ENCODE results near the gene CTDP1.

The CTDP1 gene

DNA sequence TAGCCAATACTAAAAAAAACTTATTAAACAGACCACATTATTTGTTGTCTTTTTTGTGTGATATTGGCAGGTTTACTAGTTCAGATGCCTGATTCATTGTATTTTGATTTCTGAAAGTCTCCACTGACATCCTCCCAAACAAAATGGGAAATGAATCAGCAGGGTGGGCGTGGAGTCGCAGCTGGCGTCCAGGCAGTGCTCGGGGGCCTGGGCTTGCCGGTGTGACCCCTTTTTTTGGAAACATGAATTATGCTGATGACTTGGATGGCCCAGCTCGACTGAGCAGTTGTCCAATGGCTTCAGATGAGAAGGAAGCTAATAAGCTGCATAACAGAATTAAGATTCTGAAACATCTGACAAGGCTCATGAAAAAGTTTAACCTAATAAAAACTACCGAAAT lies 116.4 kb downstream of the CTDP1 start:
- TF ChIP-seq SIN3A (IDR thresholded peaks at IDR 0.05; ENCODE audit: borderline replicate concordance, insufficient read depth, low read length) (no peak), POLR2AphosphoS5 (IDR thresholded peaks at IDR 0.05; ENCODE audit: low read depth, low read length) (no peak), FOXP2 (optimal IDR thresholded peaks at IDR 0.05; ENCODE audit: borderline replicate concordance, extremely low read depth, extremely low read length, insufficient read depth) (no peak), TAF1 (IDR thresholded peaks at IDR 0.05; ENCODE audit: borderline replicate concordance, insufficient read depth, low read length) (no peak)
- TF ChIP-seq, protein P1, sequence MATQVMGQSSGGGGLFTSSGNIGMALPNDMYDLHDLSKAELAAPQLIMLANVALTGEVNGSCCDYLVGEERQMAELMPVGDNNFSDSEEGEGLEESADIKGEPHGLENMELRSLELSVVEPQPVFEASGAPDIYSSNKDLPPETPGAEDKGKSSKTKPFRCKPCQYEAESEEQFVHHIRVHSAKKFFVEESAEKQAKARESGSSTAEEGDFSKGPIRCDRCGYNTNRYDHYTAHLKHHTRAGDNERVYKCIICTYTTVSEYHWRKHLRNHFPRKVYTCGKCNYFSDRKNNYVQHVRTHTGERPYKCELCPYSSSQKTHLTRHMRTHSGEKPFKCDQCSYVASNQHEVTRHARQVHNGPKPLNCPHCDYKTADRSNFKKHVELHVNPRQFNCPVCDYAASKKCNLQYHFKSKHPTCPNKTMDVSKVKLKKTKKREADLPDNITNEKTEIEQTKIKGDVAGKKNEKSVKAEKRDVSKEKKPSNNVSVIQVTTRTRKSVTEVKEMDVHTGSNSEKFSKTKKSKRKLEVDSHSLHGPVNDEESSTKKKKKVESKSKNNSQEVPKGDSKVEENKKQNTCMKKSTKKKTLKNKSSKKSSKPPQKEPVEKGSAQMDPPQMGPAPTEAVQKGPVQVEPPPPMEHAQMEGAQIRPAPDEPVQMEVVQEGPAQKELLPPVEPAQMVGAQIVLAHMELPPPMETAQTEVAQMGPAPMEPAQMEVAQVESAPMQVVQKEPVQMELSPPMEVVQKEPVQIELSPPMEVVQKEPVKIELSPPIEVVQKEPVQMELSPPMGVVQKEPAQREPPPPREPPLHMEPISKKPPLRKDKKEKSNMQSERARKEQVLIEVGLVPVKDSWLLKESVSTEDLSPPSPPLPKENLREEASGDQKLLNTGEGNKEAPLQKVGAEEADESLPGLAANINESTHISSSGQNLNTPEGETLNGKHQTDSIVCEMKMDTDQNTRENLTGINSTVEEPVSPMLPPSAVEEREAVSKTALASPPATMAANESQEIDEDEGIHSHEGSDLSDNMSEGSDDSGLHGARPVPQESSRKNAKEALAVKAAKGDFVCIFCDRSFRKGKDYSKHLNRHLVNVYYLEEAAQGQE (IDR thresholded peaks at IDR 0.05; ENCODE audit: insufficient read depth in 1 of 2, low read depth in 2 of 2, low read length in 2 of 2), result no peak

DNA sequence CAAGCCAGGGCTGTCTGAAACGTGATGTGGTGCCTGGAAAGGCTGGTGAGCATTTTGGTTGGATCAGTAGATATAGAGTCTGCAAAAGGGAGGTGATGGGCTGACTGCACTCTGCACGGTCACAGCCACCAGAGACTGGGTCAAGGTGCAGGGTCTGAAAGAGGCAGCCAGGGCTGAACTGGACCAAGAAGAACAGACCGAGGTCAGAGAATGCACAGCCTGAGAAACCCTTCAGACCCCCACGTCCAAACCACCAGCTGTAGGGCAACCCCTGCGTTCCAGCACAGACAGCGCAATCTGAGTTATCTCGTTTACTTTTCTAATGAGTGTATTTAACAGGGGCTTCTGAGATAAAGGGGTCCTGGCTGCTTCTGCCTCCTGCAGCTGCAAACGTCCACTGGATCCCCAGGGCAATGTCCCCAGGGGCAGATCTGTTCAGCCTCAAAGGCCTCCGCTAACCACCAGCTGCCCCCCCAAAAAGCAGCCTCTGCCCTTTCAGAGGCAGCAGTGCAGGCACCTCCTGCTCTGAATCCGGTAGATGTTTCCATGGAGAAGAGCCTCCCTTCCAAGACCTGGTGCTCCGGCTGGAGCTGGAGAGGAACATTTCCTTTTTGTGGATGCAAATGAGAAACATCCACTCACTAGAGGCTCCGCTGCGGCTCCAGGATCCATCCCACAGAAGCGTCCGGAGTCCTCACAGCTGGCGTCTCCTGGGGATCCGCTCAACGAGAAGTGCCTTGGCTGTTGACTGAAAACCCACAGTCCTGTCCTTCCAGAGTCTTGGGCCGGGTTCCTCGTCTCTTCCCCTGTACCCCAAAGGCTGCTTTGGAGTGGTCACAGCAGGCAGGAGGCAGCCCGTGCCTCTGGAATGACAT lies 117.2 kb downstream of the CTDP1 start:
- TF ChIP-seq TAF1 (IDR thresholded peaks at IDR 0.05; ENCODE audit: borderline replicate concordance, insufficient read depth, low read length) (no peak), POLR2AphosphoS5 (IDR thresholded peaks at IDR 0.05; ENCODE audit: low read depth, low read length) (no peak), FOXP2 (optimal IDR thresholded peaks at IDR 0.05; ENCODE audit: borderline replicate concordance, extremely low read depth, extremely low read length, insufficient read depth) (no peak), SIN3A (IDR thresholded peaks at IDR 0.05; ENCODE audit: borderline replicate concordance, insufficient read depth, low read length) (no peak)
- TF ChIP-seq, protein P1 (IDR thresholded peaks at IDR 0.05; ENCODE audit: insufficient read depth in 1 of 2, low read depth in 2 of 2, low read length in 2 of 2), result no peak

DNA sequence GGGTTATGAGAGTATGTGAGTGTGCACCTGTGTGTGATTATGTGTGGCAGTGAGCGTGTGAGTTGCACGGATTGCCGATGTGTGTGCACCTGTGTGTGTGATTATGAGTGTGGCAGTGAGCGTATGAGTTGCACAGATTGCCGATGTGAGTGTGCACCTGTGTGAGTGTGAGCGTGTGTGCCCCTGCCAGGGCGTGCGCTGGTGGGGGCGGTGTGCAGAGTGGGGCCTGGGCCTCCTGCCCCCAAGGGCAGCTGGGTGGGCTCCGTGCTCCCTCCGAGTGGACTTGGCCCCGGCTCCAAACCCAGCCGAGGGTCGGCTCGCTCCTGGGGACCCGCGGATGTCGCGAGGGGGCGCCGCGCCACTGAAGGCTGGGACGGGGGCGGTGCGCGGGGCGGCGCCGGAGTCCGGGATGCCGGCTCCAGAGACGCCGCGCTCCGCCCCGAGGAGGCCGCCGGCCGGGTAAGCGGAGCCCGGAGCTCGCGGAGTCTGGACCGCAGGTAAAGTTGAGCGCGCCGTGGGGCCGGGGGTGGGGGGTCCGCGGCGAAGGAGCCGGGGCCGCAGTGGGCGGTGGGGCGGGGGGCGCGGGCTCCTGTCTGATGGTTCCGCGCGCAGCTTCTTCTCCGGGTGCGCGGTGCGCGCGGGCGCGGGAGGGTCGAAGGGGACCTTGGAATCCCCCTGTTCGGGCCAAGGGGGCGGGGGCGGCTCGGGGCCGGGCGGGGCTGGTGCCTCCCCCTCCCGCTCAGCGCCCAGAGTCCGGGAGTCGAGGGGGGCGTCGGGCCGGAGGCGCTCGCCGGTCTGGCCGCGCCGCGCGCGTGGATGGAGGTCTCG lies 118.1 kb downstream of the CTDP1 start, which contains the start of gene KCNG2:
Gene KCNG2, plus strand, starts transcription at position 421 of the 828 bp plus-strand sequence. CDS start 65,730 bp downstream, outside the sequence.
- TF ChIP-seq SIN3A (IDR thresholded peaks at IDR 0.05; ENCODE audit: borderline replicate concordance, insufficient read depth, low read length) (no peak), TAF1 (IDR thresholded peaks at IDR 0.05; ENCODE audit: borderline replicate concordance, insufficient read depth, low read length) (no peak), FOXP2 (optimal IDR thresholded peaks at IDR 0.05; ENCODE audit: borderline replicate concordance, extremely low read depth, extremely low read length, insufficient read depth) (no peak), POLR2AphosphoS5 (IDR thresholded peaks at IDR 0.05; ENCODE audit: low read depth, low read length) (no peak)
- TF ChIP-seq, protein P1 (IDR thresholded peaks at IDR 0.05; ENCODE audit: insufficient read depth in 1 of 2, low read depth in 2 of 2, low read length in 2 of 2), result no peak

DNA sequence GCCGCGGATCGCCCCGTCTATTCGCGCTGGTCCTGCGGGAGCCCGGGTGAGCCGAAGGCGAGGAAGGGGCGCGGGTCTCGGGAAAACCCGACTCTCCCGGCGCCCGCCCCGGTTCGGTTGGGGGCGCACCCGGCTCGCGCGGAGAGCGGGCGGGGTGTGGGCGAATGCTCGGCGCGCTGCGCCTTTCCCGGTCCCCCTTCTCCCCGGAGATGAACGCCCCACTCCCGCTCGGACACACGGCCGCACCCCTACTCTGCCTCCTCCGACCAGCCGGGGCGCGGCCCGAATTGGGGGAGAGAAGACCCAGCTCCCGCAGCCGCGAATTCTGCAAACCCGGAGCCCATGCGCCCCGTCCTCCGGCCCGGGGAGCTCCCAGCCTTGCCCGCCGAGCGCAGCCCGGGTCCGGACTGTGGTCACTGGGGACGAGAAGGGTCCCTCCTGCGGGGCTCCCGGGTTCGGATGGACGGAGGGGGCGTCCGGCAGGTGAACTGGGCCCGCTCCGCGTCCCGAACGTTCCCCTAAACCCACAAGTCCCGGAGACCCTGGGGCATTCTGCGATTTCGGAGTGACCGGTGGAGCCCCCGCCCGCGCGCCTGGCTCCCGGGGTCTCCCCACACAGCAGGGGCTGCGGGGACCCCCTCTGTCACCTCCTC lies 118.9 kb downstream of the CTDP1 start:
- TF ChIP-seq FOXP2 (optimal IDR thresholded peaks at IDR 0.05; ENCODE audit: borderline replicate concordance, extremely low read depth, extremely low read length, insufficient read depth) (no peak), SIN3A (IDR thresholded peaks at IDR 0.05; ENCODE audit: borderline replicate concordance, insufficient read depth, low read length) (no peak), TAF1 (IDR thresholded peaks at IDR 0.05; ENCODE audit: borderline replicate concordance, insufficient read depth, low read length) (no peak), POLR2AphosphoS5 (IDR thresholded peaks at IDR 0.05; ENCODE audit: low read depth, low read length) (no peak)
- TF ChIP-seq, protein P1 (IDR thresholded peaks at IDR 0.05; ENCODE audit: insufficient read depth in 1 of 2, low read depth in 2 of 2, low read length in 2 of 2), result no peak
